NCI-H774 (cell line): Measurements from ENCODE around the gene IBA57.
"Not testable (repeated sequence)": the region's sequence is repeated elsewhere in the genome, so short reads cannot be mapped to it uniquely, and the experiment has no call there.

Experiments
- DNase-seq: peaks from one replicate; lab custom pipeline; 2025; lab: John Stamatoyannopoulos, UW

IBA57 gene

DNA sequence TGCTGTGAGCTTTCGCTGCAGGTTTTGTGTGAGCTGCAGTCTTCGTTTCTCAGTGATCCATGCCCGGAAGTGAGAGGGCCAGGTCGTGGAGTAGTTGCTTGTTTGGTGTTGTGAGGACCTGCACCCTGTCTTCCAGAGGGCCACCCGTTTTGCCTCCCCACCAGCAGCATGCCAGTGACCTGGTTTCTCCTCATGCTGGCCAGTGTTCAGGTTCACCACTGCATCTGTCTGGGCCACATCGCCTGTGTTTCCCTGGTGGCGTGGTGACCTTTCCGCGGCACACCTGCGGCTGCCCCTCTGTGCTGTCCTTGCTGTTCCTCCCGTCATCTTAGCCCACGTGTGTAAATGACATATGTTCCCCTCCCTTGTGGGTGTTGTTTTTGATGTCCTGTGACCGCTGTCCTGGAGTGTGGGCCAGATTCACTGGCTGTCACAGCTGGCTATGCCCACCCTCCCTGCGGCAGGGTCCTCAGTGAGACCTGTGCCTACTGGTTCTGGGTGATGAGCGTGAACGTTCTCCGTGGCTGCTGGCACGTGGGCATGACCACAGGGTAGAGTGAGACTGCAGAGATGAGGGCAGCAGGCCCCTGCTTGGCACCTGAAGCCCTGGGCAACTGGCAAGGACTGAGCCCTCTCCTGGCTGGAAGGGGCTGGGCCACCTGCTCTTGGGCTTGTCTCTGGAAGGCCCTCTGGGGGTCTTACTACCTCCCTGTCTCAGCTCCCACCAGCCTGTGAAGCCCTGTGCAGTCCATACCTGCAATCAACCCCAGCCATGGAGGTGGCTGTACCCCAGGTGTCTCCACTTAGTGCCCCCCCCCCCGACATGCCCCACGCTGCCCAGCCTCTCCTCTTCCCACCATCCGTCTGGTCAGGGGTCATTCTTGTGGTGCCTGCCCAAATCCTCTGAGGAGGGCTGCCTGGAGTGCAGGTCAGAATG, 7.3 kb downstream of the IBA57 start:
- DNase-seq: no peak

DNA sequence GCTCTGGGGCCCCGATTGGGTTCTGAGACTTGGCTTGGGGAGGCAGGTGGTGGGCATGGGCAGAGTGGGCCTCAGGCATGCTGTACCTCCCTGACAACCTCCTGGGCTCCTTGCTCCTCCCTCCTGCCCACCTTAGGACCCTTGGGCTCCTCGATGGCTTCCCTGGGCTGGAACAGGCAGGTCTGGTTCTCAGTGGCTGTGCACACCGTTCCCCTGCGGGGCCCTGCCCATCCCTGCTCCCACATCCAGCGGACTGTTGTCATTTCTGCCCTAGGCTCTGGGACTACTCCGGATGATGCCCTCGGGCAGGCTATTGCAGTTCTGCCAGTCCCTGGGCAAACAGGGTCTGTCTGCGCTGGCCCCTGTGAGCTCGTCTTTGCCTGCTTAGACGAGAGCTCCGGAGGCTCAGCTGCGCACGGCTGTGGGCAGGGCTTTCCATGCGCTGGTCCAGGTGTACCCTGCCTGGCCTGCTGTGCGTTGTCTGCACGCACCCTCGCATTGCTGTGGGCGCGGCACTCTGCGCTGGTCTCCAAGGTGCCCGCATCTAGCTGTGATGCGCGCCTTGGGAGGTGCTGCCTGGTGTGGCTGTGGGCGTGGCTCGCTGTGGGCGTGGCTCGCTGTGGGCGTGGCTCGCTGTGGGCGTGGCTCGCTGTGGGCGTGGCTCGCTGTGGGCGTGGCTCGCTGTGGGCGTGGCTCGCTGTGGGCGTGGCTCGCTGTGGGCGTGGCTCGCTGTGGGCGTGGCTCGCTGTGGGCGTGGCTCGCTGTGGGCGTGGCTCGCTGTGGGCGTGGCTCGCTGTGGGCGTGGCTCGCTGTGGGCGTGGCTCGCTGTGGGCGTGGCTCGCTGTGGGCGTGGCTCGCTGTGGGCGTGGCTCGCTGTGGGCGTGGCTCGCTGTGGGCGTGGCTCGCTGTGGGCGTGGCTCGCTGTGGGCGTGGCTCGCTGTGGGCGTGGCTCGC, 8.2 kb downstream of the IBA57 start:
- peak; percentile 47 for DNase-seq

GRCh38 chr1:228174482-228175315, 9.1 kb downstream of the IBA57 start:
- peak; percentile 18 for DNase-seq

DNA sequence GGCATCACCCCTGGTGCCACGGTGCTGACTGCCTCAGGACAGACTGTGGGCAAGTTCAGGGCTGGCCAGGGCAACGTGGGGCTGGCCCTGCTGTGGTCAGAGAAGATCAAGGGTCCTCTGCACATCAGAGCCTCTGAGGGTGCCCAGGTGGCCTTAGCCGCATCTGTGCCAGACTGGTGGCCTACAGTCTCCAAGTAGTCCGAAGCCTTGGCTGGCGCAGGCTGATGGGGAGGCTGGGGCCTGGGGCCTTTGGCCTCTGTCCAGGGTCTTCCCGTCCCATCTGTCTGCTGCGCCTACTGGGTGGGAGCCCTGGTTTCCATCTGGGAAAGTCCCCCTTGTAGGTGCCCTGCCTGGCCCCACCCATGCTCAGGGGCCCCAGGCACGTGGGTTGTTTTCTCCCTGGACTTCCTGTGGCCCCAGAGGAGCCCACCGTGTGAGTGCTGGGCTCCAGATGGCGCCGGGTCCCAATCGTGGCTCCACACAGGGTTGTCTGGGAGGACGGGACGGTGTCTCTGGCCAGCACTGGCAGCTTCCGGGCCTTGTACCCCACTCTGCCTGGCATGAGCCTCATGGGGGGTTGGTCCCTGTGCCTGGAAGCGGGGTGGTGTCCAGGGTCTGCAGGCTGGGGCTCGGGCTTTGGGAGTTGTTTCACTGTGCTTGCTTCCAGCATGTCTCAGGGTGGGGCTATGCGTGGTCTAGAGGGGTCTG, 9.9 kb downstream of the IBA57 start:
- DNase-seq: no peak

- no peak for DNase-seq
Observed at GRCh38 chr1:228176024-228176395, 10.4 kb downstream of the IBA57 start.

- no peak for DNase-seq
Observed at GRCh38 chr1:228176461-228177182, 11.0 kb downstream of the IBA57 start.

GRCh38 chr1:228177183-228177475, 11.5 kb downstream of the IBA57 start:
- no peak for DNase-seq

- no peak for DNase-seq
Observed at GRCh38 chr1:228177721-228178710, 12.4 kb downstream of the IBA57 start.

DNA sequence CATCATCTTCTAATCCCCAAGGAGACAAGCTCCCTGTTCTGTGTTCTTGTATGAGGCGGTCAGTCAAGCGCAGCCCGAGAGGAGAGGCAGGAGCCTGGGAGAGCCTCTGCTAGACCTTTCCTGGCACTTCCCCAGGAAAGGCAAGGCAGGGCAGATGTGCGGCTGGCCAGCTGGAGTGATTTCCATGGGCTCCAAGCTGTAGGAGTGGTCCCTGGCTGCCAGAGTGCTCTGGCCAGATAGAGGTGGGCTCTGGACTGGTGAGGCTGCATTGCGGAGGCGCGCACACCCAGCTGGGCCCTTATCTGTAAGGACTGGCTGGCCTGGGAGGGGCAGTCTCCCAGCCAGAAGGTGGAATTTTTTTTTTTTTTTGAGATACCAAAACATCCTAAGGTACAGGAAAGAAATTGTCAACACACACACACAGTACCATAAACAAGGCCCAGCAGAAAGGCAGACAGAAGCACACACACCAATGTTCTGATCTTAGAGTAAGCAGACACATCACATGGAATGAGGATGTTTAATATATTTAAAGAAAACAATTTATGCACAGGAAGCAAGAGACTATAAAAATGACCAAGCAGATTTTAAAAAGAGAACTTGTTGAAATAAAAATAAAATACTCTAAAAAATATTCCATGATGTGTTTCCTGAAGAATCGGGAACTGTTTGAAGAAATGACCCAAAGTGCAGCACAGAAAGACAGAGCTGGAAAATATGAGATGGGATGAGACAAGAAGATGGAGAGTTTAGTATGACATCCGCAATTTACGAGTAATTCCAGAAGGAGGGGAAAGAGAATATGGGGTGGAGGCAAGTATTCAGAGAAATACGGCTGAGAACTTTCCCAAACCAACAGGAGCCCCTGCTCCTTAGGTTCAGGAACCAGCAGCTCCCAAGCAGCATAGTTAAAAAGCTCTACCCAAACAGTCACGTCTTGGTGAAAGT, 13.4 kb downstream of the IBA57 start:
- no peak for DNase-seq

GRCh38 chr1:228180271-228180958, 14.8 kb downstream of the IBA57 start:
- no peak for DNase-seq

- DNase-seq: no peak
Observed at GRCh38 chr1:228180959-228181644, 15.5 kb downstream of the IBA57 start.

GRCh38 chr1:228181645-228182034, 16.0 kb downstream of the IBA57 start:
- no peak for DNase-seq

- no peak for DNase-seq
Observed at GRCh38 chr1:228182296-228183030, 16.9 kb downstream of the IBA57 start.

- no peak for DNase-seq
Observed at GRCh38 chr1:228184152-228184551, 18.5 kb downstream of the IBA57 start.

- no peak for DNase-seq
Observed at GRCh38 chr1:228185641-228185965, 20.0 kb downstream of the IBA57 start.

DNA sequence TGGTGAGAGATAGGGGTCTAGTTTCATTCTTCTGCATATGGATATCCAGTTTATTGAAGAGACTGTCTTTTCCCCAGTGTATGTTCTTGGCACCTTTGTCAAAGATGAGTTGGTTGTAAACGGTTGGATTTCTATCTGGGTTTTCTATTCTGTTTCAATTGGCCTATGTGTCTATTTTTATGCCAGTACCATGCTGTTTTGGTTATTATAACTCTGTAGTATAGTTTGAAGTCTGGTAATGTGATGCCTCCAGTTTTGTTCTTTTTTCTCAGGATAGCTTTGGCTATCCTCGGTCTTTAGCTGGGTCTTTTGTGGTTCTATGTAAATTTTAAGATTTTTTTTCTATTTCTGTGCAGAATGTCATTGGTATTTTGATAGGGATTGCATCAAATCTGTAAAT, 22.6 kb downstream of the IBA57 start:
- DNase-seq: not testable (repeated sequence)

DNA sequence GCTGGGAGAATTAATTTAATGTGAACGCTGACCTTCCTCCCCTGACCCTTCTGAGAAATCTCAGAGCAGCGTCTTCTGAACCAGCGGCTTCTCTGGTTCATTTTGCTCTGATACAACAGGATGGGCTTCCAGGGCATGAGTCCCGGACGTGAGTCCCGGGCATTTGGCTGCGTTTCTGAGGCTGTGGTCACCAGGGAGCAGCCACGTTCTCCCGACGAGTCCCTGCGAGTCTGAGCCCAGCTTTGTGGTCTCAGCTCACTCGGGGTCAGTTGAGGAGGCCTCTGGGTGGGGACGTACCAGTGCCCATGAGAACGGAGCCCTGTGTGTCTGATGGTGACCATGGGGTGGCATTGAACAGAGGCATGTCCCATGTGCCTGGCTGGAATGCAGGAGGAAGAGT, 24.6 kb downstream of the IBA57 start:
- no peak for DNase-seq
